Ovary (tissue), 9 donors: ENCODE data around the gene NPHP3. TPM values are rescaled to one million over a fixed set of nuclear protein-coding genes. Genes with fewer than 3 reads are reported as not detected.

ENCODE experiments used
- DNase-seq, 5 donors: peaks; one replicate each; pipeline ENCODE4 v3.0.0-alpha.2; 2019 to 2020
- H3K27ac ChIP-seq, 2 donors: fragments of 200-600 bp; one replicate each; pipeline versions ENCODE4 v1.5.1 to v1.8.0; 2019 to 2022
- H3K27me3 ChIP-seq: fragments of 200-600 bp; one replicate; pipeline ENCODE4 v1.8.0; 2022
- H3K36me3 ChIP-seq: fragments of 200-600 bp; sonication (generic); one replicate; pipeline ENCODE4 v1.5.1; 2019
- H3K4me1 ChIP-seq: one replicate; pipeline ENCODE4 v1.8.1; 2013; ENCODE audit warnings: mild to moderate bottlenecking, moderate library complexity; ENCODE audit not compliant: insufficient read depth
- H3K4me3 ChIP-seq: fragments of 200-600 bp; sonication (generic); one replicate; pipeline ENCODE4 v1.5.1; 2017
- H3K9me3 ChIP-seq, 2 donors: fragments of 200-600 bp in 1 of 2; sonication (generic) in 1 of 2; one replicate each; pipeline versions ENCODE4 v1.5.1 to v1.8.1; 2013 to 2019; ENCODE audit warnings: mild to moderate bottlenecking in 1 of 2, moderate library complexity in 1 of 2
- EP300 ChIP-seq: sonication (generic); formaldehyde crosslinking; IDR thresholded peaks from one replicate; pipeline ENCODE4 v1.6.1; 2017; ENCODE audit warnings: antibody characterized with exemption
- POLR2A ChIP-seq: fragments of 450-650 bp; IDR thresholded peaks from one replicate; pipeline ENCODE4 v1.6.1; 2017; ENCODE audit warnings: antibody characterized with exemption, mild to moderate bottlenecking, moderate library complexity
- WGBS, 3 donors: extraction: QIAGEN DNeasy Blood & Tissue Kit in 1 of 3; methylation state at CpG; one replicate each; pipeline versions ENCODE4 v1.1.5 to v1.1.7; 2013 to 2017; 5-methylcytosine and 5-hydroxymethylcytosine counted together
- intact Hi-C, 4 donors: fragments of 100-400 bp; cut with DNase I; formaldehyde crosslinking; loops; one replicate each; pipeline versions ENCODE4 v1.11.0 to v1.15.1; 2022 to 2023
- polyA plus RNA-seq, 2 donors: library from polyadenylated mRNA; stranded (reverse); fragments of 200-250 nt in 1 of 2; fragments of 350-450 nt in 1 of 2; fragmentation: Illumina TruSeq in 1 of 2; extraction: RNeasy Lipid Tissue Mini Kit (QIAGEN cat#74804) in 1 of 2; gene quantifications; one replicate each; pipeline ENCODE4 v1.2.3, GENCODE V29; 2013 to 2014
- total RNA-seq, 7 donors: library from RNA; depleted of rRNA in 2 of 7; stranded (reverse); fragments of >200 nt in 2 of 7; fragmentation: NEBNext Ultra II Directional in 3 of 7; extraction: Animal tissue kit (Norgen Biotek cat#: 25700) in 3 of 7; gene quantifications; one replicate each; pipeline versions ENCODE4 v1.1.0 to v1.2.4, GENCODE V29; 2016 to 2023
- TF ChIP-seq, protein P1 (sequence below), 3 donors: fragments of 450-650 bp in 2 of 3; fragments of 200-600 bp in 1 of 3; IDR thresholded peaks; one replicate each; pipeline versions ENCODE4 v1.5.1 to v1.8.0; 2016 to 2022; ENCODE audit warnings: antibody characterized with exemption in 3 of 3, mild to moderate bottlenecking in 1 of 3
- donor health status: DM: no; HTN: no; CAD: no; lungs with moderate emphysema.
- donor health status: DM: no; HTN: no; CAD: no.
- donor health status: Bipolar disorder and iron deficiency.
- donor health status: DM: yes; HTN: yes; CAD: no.
- donor health status: DM: no; HTN: no; CAD: no.
- donor health status: DM: yes; HTN: yes; CAD: no.

NPHP3 gene
- total and polyA plus RNA-seq, 9 donors = 25.8 to 66.9 (median 36.8) TPM

DNA sequence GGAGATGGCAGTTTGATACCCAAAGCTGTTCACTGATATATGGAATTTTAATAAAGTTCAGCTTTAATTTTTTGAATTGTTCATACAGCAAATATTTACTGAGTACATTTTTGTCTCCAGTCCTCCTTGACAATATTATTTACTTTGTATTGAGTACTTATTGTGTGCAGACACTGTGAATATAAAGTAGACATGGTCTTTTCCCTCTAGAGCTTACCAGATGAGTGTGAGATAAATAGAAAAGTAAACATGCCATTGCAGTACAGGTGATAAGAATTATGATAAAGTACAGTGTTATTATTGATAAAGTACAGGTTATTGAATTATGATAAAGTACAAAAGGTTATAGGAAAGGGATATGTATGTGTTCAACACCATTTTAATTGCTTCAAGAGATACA is 60.0 kb downstream of the NPHP3 start:
- H3K4me1 ChIP-seq = peaks cover 2% of the 10 kb centered on the region
- intact Hi-C loops = no loop called here
- no peak for DNase-seq
- no peaks in the 10 kb centered on the region for H3K27me3 ChIP-seq
- TF ChIP-seq POLR2A (no peak), EP300 (no peak)
- TF ChIP-seq, protein P1, sequence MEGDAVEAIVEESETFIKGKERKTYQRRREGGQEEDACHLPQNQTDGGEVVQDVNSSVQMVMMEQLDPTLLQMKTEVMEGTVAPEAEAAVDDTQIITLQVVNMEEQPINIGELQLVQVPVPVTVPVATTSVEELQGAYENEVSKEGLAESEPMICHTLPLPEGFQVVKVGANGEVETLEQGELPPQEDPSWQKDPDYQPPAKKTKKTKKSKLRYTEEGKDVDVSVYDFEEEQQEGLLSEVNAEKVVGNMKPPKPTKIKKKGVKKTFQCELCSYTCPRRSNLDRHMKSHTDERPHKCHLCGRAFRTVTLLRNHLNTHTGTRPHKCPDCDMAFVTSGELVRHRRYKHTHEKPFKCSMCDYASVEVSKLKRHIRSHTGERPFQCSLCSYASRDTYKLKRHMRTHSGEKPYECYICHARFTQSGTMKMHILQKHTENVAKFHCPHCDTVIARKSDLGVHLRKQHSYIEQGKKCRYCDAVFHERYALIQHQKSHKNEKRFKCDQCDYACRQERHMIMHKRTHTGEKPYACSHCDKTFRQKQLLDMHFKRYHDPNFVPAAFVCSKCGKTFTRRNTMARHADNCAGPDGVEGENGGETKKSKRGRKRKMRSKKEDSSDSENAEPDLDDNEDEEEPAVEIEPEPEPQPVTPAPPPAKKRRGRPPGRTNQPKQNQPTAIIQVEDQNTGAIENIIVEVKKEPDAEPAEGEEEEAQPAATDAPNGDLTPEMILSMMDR (IDR thresholded peaks at IDR 0.05) = no peak
- no peaks in the 10 kb centered on the region for H3K9me3 ChIP-seq
- no peaks in the 10 kb centered on the region for H3K36me3 ChIP-seq
- no peak overlapping the region for H3K4me3 ChIP-seq
- no peak overlapping the region for H3K27ac ChIP-seq

DNA sequence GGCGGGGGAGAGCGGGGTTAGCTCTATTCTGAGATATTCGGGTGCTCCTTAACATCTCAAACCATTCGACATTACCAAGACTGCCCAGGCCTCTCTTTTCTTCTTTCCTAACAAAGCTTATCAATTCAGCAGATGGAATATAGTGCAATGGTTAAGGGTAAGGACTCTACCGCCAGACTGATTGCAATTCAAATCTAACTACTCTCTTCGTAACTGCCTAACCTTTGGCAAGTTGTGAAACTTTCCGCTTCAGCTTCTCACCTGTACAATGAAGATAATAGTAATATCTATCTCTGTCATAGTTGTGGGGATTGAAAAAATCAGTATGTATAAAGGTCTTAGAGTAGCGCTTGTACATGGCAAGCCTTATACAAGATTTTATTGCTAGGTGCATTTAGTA is 61.1 kb downstream of the NPHP3 start:
- intact Hi-C loops = no loop called here
- TF ChIP-seq, protein P1 (IDR thresholded peaks at IDR 0.05) = no peak
- TF ChIP-seq EP300 = no peak
- no peak for TF ChIP-seq POLR2A
- no peaks in the 10 kb centered on the region for H3K9me3 ChIP-seq
- peak overlapping the region; percentile 86 for H3K4me3 ChIP-seq
- H3K36me3 ChIP-seq = no peaks in the 10 kb centered on the region
- no peak overlapping the region for H3K27ac ChIP-seq
- 7 to 8% (median 7%) methylated on average over 8 of the region's 8 CpGs for WGBS, 3 donors
- peaks cover 2% of the 10 kb centered on the region for H3K4me1 ChIP-seq
- no peaks in the 10 kb centered on the region for H3K27me3 ChIP-seq
- DNase-seq = no peak

DNA sequence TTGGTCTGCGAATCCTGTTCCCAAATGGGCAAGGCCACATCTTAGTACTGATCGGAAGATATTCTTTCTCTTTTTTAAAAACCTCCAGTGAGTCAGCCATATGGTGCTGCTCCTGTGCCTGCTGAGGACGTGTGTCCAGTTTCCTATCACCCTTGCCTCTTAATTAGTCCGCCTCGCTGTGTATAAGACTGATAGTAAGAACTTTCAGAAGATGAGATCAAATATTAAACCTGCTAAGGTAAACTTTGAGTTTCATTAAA is 61.5 kb downstream of the NPHP3 start:
- no peak for TF ChIP-seq POLR2A
- TF ChIP-seq, protein P1 (IDR thresholded peaks at IDR 0.05) = no peak
- no peak for TF ChIP-seq EP300
- intact Hi-C loops = no loop called here
- H3K4me1 ChIP-seq = peaks cover 2% of the 10 kb centered on the region
- H3K4me3 ChIP-seq = peak overlapping the region; percentile 86
- 0 to 1% (median 0%) methylated on average over 5 of the region's 5 CpGs for WGBS, 3 donors
- H3K27me3 ChIP-seq = no peaks in the 10 kb centered on the region
- no peak for DNase-seq
- no peaks in the 10 kb centered on the region for H3K9me3 ChIP-seq
- H3K36me3 ChIP-seq = no peaks in the 10 kb centered on the region
- H3K27ac ChIP-seq = peak overlapping the region; percentile 83 to 87

DNA sequence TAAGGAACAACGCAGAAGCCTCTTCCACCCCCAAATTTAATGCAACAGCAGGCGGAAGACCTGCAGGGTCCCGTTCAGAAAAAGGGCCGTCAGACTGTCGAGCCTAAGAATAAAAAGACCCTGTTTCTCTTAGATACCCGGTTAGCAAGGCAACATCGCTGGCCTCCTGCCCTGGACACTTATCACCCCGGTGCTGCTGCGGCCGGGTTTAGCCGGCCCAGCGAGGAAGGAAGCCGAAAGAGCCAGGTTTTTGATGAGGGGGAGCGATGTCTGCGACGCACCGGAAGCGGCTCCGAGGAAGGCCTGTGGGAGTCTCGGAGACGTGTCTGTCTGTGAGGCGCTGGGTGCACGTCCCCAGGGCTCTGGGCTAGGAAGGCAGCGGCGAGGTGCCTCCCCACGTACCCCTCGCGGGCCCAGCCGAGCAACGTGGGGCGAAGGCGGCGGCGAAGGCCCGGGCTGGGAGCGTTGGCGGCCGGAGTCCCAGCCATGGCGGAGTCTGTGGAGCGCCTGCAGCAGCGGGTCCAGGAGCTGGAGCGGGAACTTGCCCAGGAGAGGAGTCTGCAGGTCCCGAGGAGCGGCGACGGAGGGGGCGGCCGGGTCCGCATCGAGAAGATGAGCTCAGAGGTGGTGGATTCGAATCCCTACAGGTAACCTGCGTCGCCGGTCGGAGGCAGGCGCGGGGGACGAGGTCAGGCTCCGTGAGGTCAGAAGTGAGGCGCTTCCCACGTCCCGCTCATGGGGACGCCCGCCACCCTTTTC is 62.0 kb downstream of the NPHP3 start, which contains the start of gene UBA5:
UBA5 (plus strand) TSS at position 278 of the 759 bp plus-strand sequence; CDS start at position 487, 209 bp downstream.
- TF ChIP-seq, protein P1 (IDR thresholded peaks at IDR 0.05) = no peak
- TF ChIP-seq EP300 = no peak
- no peak for TF ChIP-seq POLR2A
- peak within 1 kb of the TSS; percentile 83 to 87 for H3K27ac ChIP-seq
- no peaks in the 10 kb centered on the region for H3K27me3 ChIP-seq
- H3K36me3 ChIP-seq = no peaks in the 10 kb centered on the region
- WGBS, 3 donors = 0 to 2% (median 1%) methylated on average over 54 to 64 of the region's 64 CpGs
- DNase-seq = peak; percentile 64 to 81 (median 76)
- H3K4me3 ChIP-seq = peak within 1 kb of the TSS; percentile 86
- no peaks in the 10 kb centered on the region for H3K9me3 ChIP-seq
- H3K4me1 ChIP-seq = peaks cover 2% of the 10 kb centered on the region
- intact Hi-C loops = no loop called here
